Lung microvascular endothelial cell (primary cell): ENCODE results near the gene CROT. TPM values are rescaled to one million over a fixed set of nuclear protein-coding genes. Genes with fewer than 3 reads are reported as not detected.

ENCODE experiments used
- DNase-seq, 2 donors: peaks; one replicate each; pipeline versions ENCODE4 v3.0.0 to v3.0.0-alpha.2; 2010; ENCODE audit warnings: low read depth in 2 of 2
- total RNA-seq: library from RNA; depleted of rRNA; stranded (reverse); fragments of >200 nt; gene quantifications from 2 replicates; pipeline ENCODE4 v1.2.1, GENCODE V29; 2014

CROT gene
- total RNA-seq = 2.2 and 3.5 TPM in 2 replicates

GRCh38 chr7:87345166-87345927, at the start of gene CROT:
Gene CROT (plus strand): TSS chr7:87345664. CDS start chr7:87349069, 3,405 bp downstream.
- peak; percentile 90 to 95 for DNase-seq

GRCh38 chr7:87300756-87301155, 44.7 kb upstream of the CROT start:
- DNase-seq = no peak

- DNase-seq = no peak
Observed at GRCh38 chr7:87310790-87311419, 34.6 kb upstream of the CROT start.

- peak; percentile 72 to 74 for DNase-seq
Observed at GRCh38 chr7:87312215-87312865, 33.1 kb upstream of the CROT start.

GRCh38 chr7:87316097-87316700, 29.3 kb upstream of the CROT start:
- no peak for DNase-seq

GRCh38 chr7:87316846-87317552, 28.5 kb upstream of the CROT start:
- peak in 1 of 2 donors; percentile 86 for DNase-seq

- no peak for DNase-seq
Observed at GRCh38 chr7:87317691-87318245, 27.7 kb upstream of the CROT start.

- peak in 1 of 2 donors; percentile 14 for DNase-seq
Observed at GRCh38 chr7:87318741-87319140, 26.7 kb upstream of the CROT start.

GRCh38 chr7:87319154-87319581, 26.3 kb upstream of the CROT start:
- peak in 1 of 2 donors; percentile 65 for DNase-seq

GRCh38 chr7:87322912-87323311, 22.6 kb upstream of the CROT start:
- no peak for DNase-seq

- DNase-seq = no peak
Observed at GRCh38 chr7:87325576-87326370, 19.7 kb upstream of the CROT start.

- peak; percentile 53 to 67 for DNase-seq
Observed at GRCh38 chr7:87328281-87328680, 17.2 kb upstream of the CROT start.

- peak in 1 of 2 donors; percentile 43 for DNase-seq
Observed at GRCh38 chr7:87330316-87330715, 15.1 kb upstream of the CROT start.

- DNase-seq = peak in 1 of 2 donors; percentile 19
Observed at GRCh38 chr7:87330942-87331341, 14.5 kb upstream of the CROT start.

- DNase-seq = no peak
Observed at GRCh38 chr7:87331687-87332252, 13.7 kb upstream of the CROT start.

GRCh38 chr7:87332321-87332720, 13.1 kb upstream of the CROT start:
- DNase-seq = no peak

GRCh38 chr7:87336136-87336535, 9.3 kb upstream of the CROT start:
- DNase-seq = no peak

GRCh38 chr7:87337331-87337730, 8.1 kb upstream of the CROT start:
- DNase-seq = no peak

- peak; percentile 37 to 88 for DNase-seq
Observed at GRCh38 chr7:87339373-87339897, 6.0 kb upstream of the CROT start.

- DNase-seq = no peak
Observed at GRCh38 chr7:87341441-87341840, 4.0 kb upstream of the CROT start.
